GM12865 (cell line): ENCODE data around the gene PHACTR4.

Experiments used
- DNase-seq: peaks from one replicate; pipeline ENCODE4 v3.0.0; 2010; ENCODE audit warnings: low read depth
- H3K4me3 ChIP-seq: 2 replicates; pipeline ENCODE4 v1.5.1; 2011; ENCODE audit warnings: mild to moderate bottlenecking, low read depth, low read length, control low read depth
- CTCF ChIP-seq: IDR thresholded peaks from 2 replicates; pipeline ENCODE4 v1.5.1; 2011; ENCODE audit warnings: low read length, control low read depth, low read depth, inconsistent platforms; ENCODE audit not compliant: insufficient read depth; ENCODE audit errors: missing control alignments

Gene PHACTR4

GRCh38 chr1:28494737-28495136, 125.2 kb downstream of the PHACTR4 start:
- no peak overlapping the region for H3K4me3 ChIP-seq

GRCh38 chr1:28499553-28499952, 130.0 kb downstream of the PHACTR4 start:
- no peak for TF ChIP-seq CTCF
- no peak overlapping the region for H3K4me3 ChIP-seq
- no peak for DNase-seq

More at GRCh38 chr1:28494737-28495136, 125.2 kb downstream of the PHACTR4 start:
- no peak for TF ChIP-seq CTCF
- no peak for DNase-seq

GRCh38 chr1:28501925-28502324, 132.4 kb downstream of the PHACTR4 start:
- H3K4me3 ChIP-seq: no peak overlapping the region
- DNase-seq: no peak
- TF ChIP-seq CTCF: no peak

GRCh38 chr1:28503117-28503516, 133.6 kb downstream of the PHACTR4 start:
- TF ChIP-seq CTCF: no peak
- no peak for DNase-seq
- H3K4me3 ChIP-seq: no peak overlapping the region

- DNase-seq: peak; percentile 99
Observed at GRCh38 chr1:28505406-28506187, 136.1 kb downstream of the PHACTR4 start, which contains the start of gene RCC1. RCC1 (plus strand) TSS chr1:28506043; CDS start chr1:28529867, 23,824 bp downstream.

GRCh38 chr1:28506907-28507246, 137.3 kb downstream of the PHACTR4 start:
- peak overlapping the region; percentile 80 for H3K4me3 ChIP-seq
- DNase-seq: peak; percentile 44
- no peak for TF ChIP-seq CTCF

More at GRCh38 chr1:28505406-28506187, 136.1 kb downstream of the PHACTR4 start, which contains the start of gene RCC1:
- peak within 1 kb of the TSS; percentile 80 for H3K4me3 ChIP-seq
- no peak for TF ChIP-seq CTCF
